CD4-positive, alpha-beta T cell treated with Interleukin-17A for 4 hours (primary cell): ENCODE measurements around the gene FRG2C.
"Not testable (repeated sequence)": the region's sequence is repeated elsewhere in the genome, so short reads cannot be mapped to it uniquely, and the experiment has no call there.

Experiments used
- DNase-seq: peaks from one replicate; pipeline ENCODE4 v3.0.0-alpha.2; 2020; ENCODE audit warnings: mixed read lengths

FRG2C gene

GRCh38 chr3:75669348-75670297, 5.5 kb downstream of the FRG2C start:
- peak; percentile 17 for DNase-seq

- DNase-seq = not testable (repeated sequence)
Observed at GRCh38 chr3:75670298-75671286, 6.5 kb downstream of the FRG2C start.

- not testable (repeated sequence) for DNase-seq
Observed at GRCh38 chr3:75671287-75672139, 7.4 kb downstream of the FRG2C start.

GRCh38 chr3:75672140-75672775, 8.1 kb downstream of the FRG2C start:
- not testable (repeated sequence) for DNase-seq

GRCh38 chr3:75683965-75684364, 19.8 kb downstream of the FRG2C start:
- DNase-seq = not testable (repeated sequence)

GRCh38 chr3:75687323-75687722, 23.2 kb downstream of the FRG2C start:
- no peak for DNase-seq

GRCh38 chr3:75692061-75692460, 27.9 kb downstream of the FRG2C start:
- no peak for DNase-seq
